ENCODE measurements around the gene GPR161. TPM values are rescaled to one million over a fixed set of nuclear protein-coding genes. Genes with fewer than 3 reads are reported as not detected.

The GPR161 gene, protein sequence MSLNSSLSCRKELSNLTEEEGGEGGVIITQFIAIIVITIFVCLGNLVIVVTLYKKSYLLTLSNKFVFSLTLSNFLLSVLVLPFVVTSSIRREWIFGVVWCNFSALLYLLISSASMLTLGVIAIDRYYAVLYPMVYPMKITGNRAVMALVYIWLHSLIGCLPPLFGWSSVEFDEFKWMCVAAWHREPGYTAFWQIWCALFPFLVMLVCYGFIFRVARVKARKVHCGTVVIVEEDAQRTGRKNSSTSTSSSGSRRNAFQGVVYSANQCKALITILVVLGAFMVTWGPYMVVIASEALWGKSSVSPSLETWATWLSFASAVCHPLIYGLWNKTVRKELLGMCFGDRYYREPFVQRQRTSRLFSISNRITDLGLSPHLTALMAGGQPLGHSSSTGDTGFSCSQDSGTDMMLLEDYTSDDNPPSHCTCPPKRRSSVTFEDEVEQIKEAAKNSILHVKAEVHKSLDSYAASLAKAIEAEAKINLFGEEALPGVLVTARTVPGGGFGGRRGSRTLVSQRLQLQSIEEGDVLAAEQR
- 3.0 and 5.7 TPM in 2 replicates for total RNA-seq

GRCh38 chr1:168136709-168137514 lies at the start of gene GPR161:
GPR161 (minus strand) TSS chr1:168136930; CDS start chr1:168104850, 32,080 bp downstream.

GRCh38 chr1:168178638-168179437 lies 42.1 kb upstream of the GPR161 start, which contains the start of gene TIPRL:
TIPRL (plus strand) TSS chr1:168178962; CDS start chr1:168179078, 116 bp downstream.

Other genes with a start within 250 kb of the GPR161 start
- gene ADCY10, start 222.8 kb downstream of the GPR161 start, total RNA-seq = 0.06 TPM in 1 of 2 replicates, not detected in the other
- 49.2 and 55.1 TPM in 2 replicates for gene DCAF6, start 200.2 kb downstream of the GPR161 start, total RNA-seq
- gene MPC2, start 199.9 kb downstream of the GPR161 start, total RNA-seq = 34.5 and 38.8 TPM in 2 replicates
- 19.4 and 39.1 TPM in 2 replicates for gene TIPRL, start 42.0 kb upstream of the GPR161 start, total RNA-seq
- 23.5 and 43.6 TPM in 2 replicates for gene SFT2D2, start 89.1 kb upstream of the GPR161 start, total RNA-seq
- 0.44 and 1.1 TPM in 2 replicates for gene TBX19, start 143.9 kb upstream of the GPR161 start, total RNA-seq

All from cardiac ventricle fibroblast (primary cell).